HG03175 (cell line): ENCODE data around the gene HDDC3.

Experiments
- ATAC-seq: cut with Tn5 transposase; IDR thresholded peaks from one replicate; pipeline ENCODE4 v1.9.1; 2021; ENCODE audit warnings: mild to moderate bottlenecking, moderate library complexity; ENCODE audit not compliant: unreplicated experiment

The HDDC3 gene, protein sequence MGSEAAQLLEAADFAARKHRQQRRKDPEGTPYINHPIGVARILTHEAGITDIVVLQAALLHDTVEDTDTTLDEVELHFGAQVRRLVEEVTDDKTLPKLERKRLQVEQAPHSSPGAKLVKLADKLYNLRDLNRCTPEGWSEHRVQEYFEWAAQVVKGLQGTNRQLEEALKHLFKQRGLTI

GRCh38 chr15:90931828-90932659 is at the start of gene HDDC3:
Gene HDDC3 (minus strand): TSS chr15:90932549. CDS start chr15:90932540, 9 bp downstream.
- ATAC-seq = peak; percentile 56

- peak; percentile 41 for ATAC-seq
Measured at GRCh38 chr15:90982135-90982534, 49.8 kb upstream of the HDDC3 start.

DNA sequence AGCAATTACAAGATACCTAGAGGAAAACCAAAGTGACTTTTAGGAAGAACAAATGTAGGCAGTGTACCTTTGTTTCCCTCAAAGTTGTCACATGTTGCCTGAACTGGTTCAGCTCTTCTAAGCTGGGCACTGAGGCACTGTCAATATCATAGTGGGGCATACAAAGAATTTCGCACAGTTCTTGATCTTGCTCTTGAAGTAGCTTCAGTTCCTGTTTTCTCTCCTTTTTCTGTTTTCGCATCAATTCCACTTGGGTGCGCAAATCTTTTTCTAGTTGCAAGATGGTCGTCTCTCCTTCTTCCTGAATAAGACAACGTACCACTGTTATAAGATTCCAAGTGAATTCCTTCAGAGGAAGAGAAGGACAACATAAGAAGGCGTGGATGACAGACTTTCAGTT is 49.3 kb upstream of the HDDC3 start:
- peak; percentile 85 for ATAC-seq

GRCh38 chr15:90979582-90979981 is 47.2 kb upstream of the HDDC3 start:
- no peak for ATAC-seq

GRCh38 chr15:90974216-90974615 is 41.9 kb upstream of the HDDC3 start:
- no peak for ATAC-seq

GRCh38 chr15:90972133-90972532 is 39.8 kb upstream of the HDDC3 start:
- ATAC-seq = no peak

- ATAC-seq = no peak
Measured at GRCh38 chr15:90970274-90970673, 37.9 kb upstream of the HDDC3 start.

GRCh38 chr15:90968434-90968833 is 36.1 kb upstream of the HDDC3 start:
- ATAC-seq = no peak

- no peak for ATAC-seq
Measured at GRCh38 chr15:90967206-90967605, 34.9 kb upstream of the HDDC3 start.

- no peak for ATAC-seq
Measured at GRCh38 chr15:90966262-90966661, 33.9 kb upstream of the HDDC3 start.

- ATAC-seq = no peak
Measured at GRCh38 chr15:90962021-90962420, 29.7 kb upstream of the HDDC3 start.

DNA sequence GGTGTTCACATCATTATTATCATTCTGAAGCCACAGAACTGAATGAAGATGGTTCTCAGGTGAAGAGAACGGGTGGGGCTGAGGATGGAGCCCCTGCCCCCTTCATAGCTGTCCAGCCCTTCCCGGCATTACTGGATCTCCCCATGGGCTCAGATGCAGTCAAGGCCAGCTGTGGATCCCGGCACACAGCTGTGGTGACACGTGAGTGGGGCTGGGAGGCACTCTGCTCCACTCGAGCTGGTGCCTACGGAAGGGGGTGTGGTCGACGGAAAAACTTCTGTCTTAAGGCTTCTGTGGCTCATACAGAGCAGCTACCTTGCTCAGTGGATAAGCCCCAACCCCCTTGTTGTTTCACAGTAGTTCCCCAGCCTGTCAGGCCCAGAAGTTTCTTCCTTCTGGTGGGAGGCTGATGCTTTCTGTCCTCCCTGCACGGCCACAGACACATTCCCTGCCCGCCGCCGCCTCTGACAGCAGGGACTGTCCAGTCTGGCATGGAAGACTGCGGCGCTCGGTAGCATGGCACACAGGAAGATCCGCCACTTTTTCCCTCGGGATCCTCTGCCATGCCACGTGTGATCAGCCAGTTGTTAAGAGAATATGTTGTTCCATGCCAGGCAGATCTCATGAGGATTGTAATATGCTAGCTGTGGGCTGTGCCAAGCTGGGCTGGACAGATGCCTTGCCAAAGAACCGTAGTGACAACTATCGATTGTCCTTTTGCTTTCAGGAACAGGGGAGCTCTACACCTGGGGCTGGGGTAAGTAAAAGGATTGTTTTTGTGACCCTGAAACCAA is 28.1 kb upstream of the HDDC3 start:
- no peak for ATAC-seq

DNA sequence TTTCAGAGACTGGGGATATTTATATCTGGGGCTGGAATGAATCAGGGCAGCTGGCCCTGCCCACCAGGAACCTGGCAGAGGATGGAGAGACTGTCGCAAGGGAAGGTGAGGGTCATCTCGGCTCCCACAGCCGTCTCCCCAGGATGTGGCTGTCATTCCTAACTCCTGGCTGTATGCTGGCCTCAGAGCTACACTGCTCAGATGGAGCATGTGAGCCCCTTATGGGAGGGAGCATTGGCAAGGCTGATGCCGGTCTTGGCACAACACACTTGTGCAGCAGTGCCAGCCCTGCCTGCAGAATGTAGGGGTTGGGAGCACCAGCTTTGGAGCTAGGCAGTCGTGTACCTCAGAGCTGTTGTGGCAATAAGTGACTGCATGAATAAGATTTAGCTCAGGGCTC is 27.5 kb upstream of the HDDC3 start:
- no peak for ATAC-seq

- ATAC-seq = no peak
Measured at GRCh38 chr15:90959028-90959595, 26.8 kb upstream of the HDDC3 start.

DNA sequence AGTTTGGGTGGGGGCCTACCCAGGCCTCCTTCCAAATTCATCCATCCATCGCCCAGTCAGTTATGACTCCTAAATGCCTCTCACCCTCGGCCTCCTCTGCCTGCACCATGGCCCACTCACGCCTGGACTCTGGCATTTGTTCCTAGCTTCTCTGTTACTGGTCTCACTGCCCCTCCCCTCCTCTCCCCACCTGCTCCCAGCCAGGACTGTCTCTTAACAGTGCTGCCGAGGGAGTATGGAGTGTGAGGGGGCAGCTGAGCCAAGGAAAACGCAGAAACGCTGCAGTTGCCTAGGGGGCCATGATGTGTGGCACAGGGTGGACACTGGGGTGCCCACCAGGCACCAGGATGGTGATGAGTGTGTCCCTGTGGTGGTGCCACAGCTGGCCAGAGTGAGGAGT is 25.4 kb upstream of the HDDC3 start:
- ATAC-seq = no peak

- no peak for ATAC-seq
Measured at GRCh38 chr15:90957031-90957790, 24.9 kb upstream of the HDDC3 start.

GRCh38 chr15:90956274-90957030 is 24.1 kb upstream of the HDDC3 start:
- ATAC-seq = no peak

GRCh38 chr15:90955624-90956273 is 23.4 kb upstream of the HDDC3 start:
- ATAC-seq = no peak
